Medulla oblongata (tissue), 1 donor: Measurements from ENCODE around the gene ZNF775.

Source experiments
- DNase-seq: peaks from one replicate; pipeline ENCODE4 v3.0.0-alpha.2; 2015; ENCODE audit errors: extremely low spot score

Gene ZNF775

DNA sequence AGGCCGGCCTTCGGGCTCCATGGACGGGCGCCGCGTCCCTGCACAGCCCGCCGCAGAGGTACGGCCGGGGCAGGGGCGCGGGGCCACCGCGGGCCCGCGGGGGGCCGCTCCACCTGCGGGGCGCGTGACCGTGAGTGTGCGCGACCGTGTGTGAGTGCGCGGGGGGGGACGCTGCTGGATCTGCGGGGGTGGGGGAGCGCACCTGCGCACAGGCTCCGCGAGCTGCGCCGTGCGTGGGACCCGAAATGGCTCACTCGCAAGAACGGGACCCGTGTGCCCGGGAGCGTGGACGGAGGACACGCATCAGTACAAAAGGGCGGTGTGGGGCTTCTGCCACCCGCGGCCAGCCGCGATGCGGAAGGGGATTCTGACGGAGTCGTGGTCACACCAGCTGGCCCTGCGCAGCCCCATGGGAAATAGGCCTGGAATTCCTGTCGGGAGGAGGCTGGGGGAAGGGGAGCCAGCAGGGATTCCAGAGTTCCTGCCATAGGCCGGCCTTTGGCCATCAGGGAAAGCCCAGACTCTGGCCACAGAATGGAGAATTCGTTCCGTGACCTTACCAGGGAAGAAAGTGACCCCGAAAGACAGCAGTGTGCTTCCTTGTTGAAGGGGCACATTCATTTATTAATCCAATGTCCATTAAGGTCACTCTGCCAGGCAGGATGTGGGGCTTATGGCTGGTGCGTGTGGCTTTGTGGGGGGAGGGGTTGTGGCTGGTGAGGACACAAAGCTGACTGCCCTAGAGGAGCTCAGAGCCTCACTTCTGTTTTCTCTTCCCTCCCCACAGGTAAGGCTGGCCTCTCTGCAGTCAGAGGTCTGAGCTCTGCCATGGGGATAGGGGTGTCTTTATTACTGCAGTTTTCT, 10.0 kb upstream of the ZNF775 start:
- DNase-seq = no peak

DNA sequence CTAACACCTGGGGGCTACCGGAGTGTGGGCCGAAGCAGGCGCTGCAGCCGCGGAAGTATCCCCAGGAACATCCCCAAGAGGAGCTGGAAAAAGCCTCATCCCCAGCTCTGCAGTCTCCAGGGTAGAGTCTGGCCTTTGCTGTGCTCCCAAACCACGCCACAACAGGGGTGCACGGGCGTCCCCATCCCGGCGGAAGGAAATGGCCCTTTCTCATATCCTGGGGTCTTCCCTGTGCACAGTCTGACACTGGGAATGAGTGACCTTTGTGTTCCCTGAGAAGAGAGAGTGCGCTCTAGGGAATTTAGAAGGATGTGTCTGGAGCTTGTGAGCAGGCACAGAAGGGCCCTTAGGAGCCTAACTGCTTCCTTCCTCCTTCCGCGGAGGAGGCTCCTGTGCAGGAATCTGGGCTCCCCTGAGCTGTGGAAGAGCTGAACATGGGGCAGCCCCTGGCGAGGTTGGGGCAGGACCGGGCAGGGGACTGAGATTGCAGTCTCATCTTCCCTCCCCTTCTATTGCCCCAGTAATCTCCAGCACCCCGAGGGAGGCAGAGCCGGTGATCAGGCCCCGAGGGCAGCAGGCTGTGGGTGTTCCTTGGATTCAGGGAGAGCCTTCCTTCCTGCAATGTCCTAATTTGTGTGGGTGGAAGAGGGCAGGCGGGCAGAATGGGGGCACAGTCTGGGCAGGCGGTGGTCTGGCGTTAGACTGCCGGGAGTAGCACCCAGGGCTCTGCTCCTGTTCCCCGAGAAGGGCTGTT, 9.2 kb upstream of the ZNF775 start:
- no peak for DNase-seq

GRCh38 chr7:150370612-150371071, 8.5 kb upstream of the ZNF775 start:
- DNase-seq = no peak

DNA sequence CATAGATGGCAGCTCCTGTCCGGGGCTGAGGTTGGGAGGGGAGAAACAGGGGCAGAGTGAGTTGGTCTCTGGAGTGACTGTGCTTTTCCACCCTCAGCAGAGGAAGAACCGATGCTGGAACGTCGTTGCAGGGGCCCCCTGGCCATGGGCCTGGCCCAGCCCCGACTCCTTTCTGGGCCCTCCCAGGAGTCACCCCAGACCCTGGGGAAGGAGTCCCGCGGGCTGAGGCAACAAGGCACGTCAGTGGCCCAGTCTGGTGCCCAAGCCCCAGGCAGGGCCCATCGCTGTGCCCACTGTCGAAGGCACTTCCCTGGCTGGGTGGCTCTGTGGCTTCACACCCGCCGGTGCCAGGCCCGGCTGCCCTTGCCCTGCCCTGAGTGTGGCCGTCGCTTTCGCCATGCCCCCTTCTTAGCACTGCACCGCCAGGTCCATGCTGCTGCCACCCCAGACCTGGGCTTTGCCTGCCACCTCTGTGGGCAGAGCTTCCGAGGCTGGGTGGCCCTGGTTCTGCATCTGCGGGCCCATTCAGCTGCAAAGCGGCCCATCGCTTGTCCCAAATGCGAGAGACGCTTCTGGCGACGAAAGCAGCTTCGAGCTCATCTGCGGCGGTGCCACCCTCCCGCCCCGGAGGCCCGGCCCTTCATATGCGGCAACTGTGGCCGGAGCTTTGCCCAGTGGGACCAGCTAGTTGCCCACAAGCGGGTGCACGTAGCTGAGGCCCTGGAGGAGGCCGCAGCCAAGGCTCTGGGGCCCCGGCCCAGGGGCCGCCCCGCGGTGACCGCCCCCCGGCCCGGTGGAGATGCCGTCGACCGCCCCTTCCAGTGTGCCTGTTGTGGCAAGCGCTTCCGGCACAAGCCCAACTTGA, 7.8 kb upstream of the ZNF775 start:
- no peak for DNase-seq

GRCh38 chr7:150371996-150372270, 7.2 kb upstream of the ZNF775 start:
- DNase-seq = no peak

DNA sequence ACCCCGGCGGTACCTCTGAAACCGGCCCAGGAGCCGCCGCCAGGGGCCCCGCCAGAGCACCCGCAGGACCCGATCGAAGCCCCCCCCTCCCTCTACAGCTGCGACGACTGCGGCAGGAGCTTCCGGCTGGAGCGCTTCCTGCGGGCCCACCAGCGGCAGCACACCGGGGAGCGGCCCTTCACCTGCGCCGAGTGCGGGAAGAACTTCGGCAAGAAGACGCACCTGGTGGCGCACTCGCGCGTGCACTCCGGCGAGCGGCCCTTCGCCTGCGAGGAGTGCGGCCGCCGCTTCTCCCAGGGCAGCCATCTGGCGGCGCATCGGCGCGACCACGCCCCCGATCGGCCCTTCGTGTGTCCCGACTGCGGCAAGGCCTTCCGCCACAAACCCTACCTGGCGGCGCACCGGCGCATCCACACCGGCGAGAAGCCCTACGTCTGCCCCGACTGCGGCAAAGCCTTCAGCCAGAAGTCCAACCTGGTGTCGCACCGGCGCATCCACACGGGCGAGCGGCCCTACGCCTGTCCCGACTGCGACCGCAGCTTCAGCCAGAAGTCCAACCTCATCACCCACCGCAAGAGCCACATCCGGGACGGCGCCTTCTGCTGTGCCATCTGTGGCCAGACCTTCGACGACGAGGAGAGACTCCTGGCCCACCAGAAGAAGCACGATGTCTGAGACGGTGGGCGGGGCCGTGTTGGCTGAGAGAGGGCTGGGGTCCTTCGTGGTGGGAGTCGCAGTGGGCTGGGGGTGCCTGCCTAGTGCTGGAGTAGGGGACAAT, 6.7 kb upstream of the ZNF775 start:
- DNase-seq = no peak

- no peak for DNase-seq
Measured at GRCh38 chr7:150373049-150373801, 5.9 kb upstream of the ZNF775 start.

DNA sequence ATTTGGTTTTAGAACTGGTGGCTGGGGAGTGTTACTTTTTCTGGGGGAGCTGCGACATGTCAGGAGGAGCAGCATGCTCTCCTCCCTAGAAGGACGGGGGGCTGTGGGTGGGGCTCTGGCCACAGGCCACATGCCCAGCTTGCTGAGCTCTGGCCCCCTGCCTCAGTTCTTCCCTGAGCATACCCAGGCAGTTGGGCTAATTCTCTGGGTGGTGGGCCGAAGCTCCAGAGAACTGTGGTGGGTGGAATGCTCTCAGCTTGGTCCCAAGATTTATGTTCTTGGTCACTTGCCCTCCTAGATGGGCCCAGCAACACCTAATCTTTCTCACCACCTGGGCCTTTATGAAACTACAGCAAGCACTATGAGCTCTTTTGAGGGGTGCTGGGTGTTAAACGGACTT, 5.1 kb upstream of the ZNF775 start:
- no peak for DNase-seq

DNA sequence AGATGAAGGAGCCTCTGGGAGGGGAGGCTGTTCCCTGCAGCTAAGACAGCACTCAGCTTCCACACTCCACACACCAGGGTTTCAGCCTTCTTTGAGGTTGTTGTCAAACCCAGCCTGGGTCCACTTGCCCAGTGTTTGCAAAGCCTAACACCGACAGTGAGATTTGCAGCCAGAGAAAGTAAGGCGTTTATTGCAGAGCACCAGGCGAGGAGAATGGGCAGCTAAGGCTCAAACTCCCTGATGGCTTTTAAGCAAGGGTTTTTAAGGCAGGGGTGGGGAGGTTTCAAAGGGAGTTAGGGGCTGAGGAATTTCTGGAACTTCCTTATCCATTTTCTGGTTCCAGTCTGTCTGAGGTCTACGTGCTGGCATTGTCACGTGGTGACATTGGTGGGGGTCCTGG, 4.7 kb upstream of the ZNF775 start:
- DNase-seq = no peak

GRCh38 chr7:150375662-150376521, 3.2 kb upstream of the ZNF775 start:
- DNase-seq = no peak

DNA sequence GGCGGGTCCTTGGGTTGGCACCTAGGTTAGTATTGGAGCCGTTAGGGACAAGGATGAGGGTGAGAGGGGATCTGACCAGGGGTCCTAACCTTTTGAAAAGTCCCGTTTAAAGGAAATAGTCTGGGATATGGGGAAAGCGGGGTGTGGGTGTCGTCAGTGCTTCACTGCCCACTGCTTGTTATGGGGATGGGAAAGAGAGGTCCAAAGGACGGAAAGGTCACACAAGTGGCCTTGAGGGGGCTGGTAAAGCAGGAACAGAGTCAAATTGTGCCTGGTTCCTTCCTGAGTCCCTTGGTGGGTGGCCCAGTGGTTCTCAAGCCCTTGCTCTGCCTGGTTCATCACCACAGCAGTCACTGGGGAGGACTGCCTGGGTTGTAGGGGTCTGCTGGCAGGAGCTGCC, 2.6 kb upstream of the ZNF775 start:
- DNase-seq = no peak

DNA sequence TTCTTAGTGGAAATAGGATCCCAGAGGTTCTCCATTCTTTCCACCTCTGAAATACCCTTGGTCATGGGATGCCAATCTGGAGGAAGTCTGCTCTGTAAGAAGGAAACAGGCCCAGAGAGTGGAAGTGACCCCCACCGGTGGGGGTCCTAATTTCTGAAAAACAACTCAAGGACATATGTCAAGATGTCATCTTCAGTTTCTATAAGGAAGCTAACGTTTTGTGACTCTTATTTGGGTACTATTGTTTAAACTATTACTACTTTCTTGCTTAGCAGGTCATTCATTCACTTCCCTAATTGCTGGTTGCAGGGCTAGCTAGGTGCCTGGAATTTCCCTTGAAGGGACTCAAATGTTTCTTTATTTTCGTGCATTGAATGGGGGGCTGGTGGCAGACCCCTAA, 1.9 kb upstream of the ZNF775 start:
- DNase-seq = no peak

- DNase-seq = no peak
Measured at GRCh38 chr7:150377635-150378034, 1.5 kb upstream of the ZNF775 start.

- peak; percentile 69 for DNase-seq
Measured at GRCh38 chr7:150378115-150378852, 846 bp upstream of the ZNF775 start.

DNA sequence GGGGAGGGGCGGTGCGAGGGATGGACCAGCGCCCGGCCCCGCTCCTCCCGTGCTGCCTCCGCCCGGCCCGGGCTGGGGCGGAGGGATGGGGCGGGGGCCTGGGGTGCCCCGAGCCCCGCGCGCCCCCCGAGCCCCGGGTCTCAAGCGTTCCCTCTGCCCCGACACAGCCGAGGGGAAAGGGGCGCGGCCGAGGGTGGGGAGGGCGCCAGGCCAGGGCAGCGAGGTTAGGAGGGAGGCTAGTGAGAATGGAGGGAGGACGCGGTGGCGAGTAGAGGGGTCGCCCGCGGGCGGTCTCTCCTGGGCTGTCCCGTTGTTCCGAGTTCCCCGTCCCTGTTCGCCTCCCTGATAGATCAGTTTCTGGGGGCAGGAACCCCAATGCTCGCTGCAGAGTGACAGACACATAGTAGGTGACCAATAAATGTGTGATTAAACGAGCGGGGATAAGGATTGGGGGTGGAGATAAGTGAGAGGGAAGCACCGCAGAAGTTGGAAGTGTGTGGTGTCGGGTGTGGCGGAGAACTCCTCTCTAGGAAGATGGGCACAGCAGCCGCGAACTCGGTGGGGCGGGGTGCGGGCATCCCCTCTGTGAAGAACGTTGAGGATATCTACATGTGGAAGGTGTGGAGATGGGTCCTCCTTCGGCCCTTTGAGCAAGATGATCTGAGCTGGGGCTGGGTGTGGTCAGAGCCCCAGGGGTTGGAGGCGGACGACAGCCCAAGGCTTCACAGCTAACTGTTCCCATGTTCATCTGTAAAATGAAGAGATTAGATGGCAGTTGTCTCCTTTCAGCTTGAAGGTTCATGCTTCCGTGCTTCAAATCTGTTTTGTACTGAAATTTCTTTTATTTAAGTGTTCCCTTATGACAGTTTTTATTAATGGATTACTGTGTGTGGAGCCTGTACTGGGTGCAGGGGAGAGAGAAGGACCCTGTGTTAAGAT, 580 bp downstream of the ZNF775 start:
- DNase-seq = no peak

DNA sequence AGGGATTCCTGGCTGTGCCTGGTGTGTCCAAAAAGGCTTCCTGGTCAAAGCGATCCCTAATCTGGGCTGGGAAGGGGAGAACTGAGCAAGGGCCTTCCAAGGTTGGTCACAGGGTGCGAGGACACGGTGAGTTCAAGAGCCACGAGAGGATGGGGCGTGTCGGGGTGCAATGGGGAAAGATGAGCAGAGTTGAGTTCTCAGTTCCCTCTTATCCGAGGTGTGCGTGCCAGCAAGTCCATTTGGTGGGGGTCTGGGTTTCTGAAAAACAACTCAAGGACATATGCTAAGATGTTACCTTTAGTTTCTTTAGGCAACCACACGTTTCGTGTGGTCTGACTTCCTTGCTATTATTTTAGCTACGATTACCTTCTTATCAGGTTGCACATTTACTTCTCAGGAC, 1.3 kb downstream of the ZNF775 start:
- DNase-seq = no peak

DNA sequence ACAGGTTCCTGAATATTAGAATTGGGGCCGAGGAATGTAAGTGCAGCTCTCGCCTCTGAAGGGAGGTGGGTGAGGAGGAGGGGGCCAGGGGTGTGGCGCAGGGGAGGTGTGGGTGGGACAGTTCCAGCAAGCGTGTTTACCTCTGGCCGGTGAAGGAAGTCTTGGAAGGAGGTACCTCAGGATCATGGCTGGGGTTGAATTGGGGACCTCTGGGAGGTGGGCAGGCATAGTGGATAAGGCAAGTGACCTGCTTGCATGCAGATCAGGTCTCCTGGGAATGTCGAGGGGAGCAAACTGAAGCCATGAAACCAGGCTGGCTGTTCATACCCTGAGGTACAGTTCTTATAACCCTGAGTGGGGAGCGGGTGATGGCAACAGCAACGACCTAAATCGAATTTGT, 2.0 kb downstream of the ZNF775 start:
- DNase-seq = no peak

DNA sequence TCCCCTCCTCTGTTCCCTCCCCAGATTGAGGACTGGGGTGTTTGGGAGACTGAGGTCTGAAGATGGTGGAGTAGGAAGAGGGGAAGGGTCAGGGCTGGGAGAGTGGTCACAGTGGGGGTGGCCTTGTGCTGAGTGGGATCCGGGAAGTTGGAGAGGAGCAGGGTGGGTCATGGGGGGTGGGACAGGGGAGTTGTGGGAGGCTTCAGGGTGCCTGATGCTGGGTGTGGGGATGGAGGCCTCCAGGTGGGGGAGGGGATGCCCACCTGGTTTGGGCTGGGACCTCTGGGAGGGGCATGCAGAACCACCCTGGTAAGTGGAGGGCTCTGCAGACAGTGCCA, 2.6 kb downstream of the ZNF775 start:
- DNase-seq = no peak
